H1 (cell line): ENCODE measurements around the gene MTFR1L. TPM values are rescaled to one million over a fixed set of nuclear protein-coding genes. Genes with fewer than 3 reads are reported as not detected.

Experiments
- CHD1 ChIP-seq: IDR thresholded peaks from 2 replicates; pipeline ENCODE4 v1.6.1; 2012; ENCODE audit warnings: low read depth, low read length, improper control_type of control experiment
- CREB1 ChIP-seq: IDR thresholded peaks from 2 replicates; pipeline ENCODE4 v1.6.1; 2012; ENCODE audit warnings: inconsistent platforms
- CTCF ChIP-seq, 3 experiments: IDR thresholded peaks; 1 replicate in 2 of 3; 2 replicates in 1 of 3; pipeline versions ENCODE4 v1.5.1 to v1.6.1; 2011; ENCODE audit warnings: low read length in 3 of 3, mild to moderate bottlenecking in 3 of 3, inconsistent platforms in 2 of 3, low read depth in 1 of 3, moderate library complexity in 1 of 3; ENCODE audit not compliant: insufficient read depth in 1 of 3; ENCODE audit errors: control extremely low read depth in 1 of 3
- polyA plus RNA-seq, 7 experiments: library from polyadenylated mRNA; depleted of rRNA in 3 of 7; stranded (reverse) in 5 of 7; unstranded in 2 of 7; fragments of >200 nt in 5 of 7; fragments of 200-250 nt in 2 of 7; gene quantifications; 1 replicate in 5 of 7; 2 replicates in 1 of 7; 4 replicates in 1 of 7; pipeline versions ENCODE4 v1.2.1 to v1.2.3, GENCODE V29; 2011 to 2013; ENCODE audit warnings: missing spikeins in 2 of 7, mixed read lengths in 2 of 7
- total RNA-seq: library from RNA; stranded (reverse); fragmentation: NEBNext Ultra II Directional; extraction: Animal tissue kit (Norgen Biotek cat#: 25700); gene quantifications from 2 replicates; pipeline ENCODE4 v1.2.1, GENCODE V29; 2021

MTFR1L gene
- total and polyA plus RNA-seq, 2 of the 8 experiments (the other 6 are each of a cell fraction or from before 2014, with no cell fraction given), result 20.8 to 23.1 TPM

- TF ChIP-seq CTCF (IDR thresholded peaks at IDR 0.05; ENCODE audit: control extremely low read depth in 1 of 3, insufficient read depth in 1 of 3, low read depth in 1 of 3, low read length in 3 of 3) (no peak), CREB1 (no peak), CHD1 (no peak)
Observed at GRCh38 chr1:25858494-25858893, 38.7 kb downstream of the MTFR1L start (continued).
